Endothelial cell of umbilical vein (primary cell): ENCODE data around the gene SEMA4D. TPM values are rescaled to one million over a fixed set of nuclear protein-coding genes. Genes with fewer than 3 reads are reported as not detected.

Experiments
- BruUV-seq: library from RNA; stranded (reverse); fragments of 400-500 nt; replicated peaks from 2 replicates; lab custom pipeline; 2021; lab: Mats Ljungman, UMichigan
- CTCF ChIA-PET: fragments of 300-600, 350-600 bp; sonication (Branson Sonifier 250); formaldehyde crosslinking; loops from one replicate; lab custom pipeline; 2021; ENCODE audit warnings: antibody characterized with exemption, inconsistent platforms; lab: Charles Lee
- POLR2A ChIA-PET: fragments of 300-600, 350-600 bp; sonication (Branson Sonifier 250); formaldehyde crosslinking; loops from one replicate; lab custom pipeline; 2021; ENCODE audit warnings: antibody characterized with exemption, inconsistent platforms; lab: Charles Lee
- DNase-seq: peaks from one replicate; pipeline ENCODE4 v3.0.0-alpha.2; 2011; ENCODE audit warnings: low read depth, low spot score
- FAIRE-seq: peaks from 2 replicates; lab custom pipeline; 2011; peaks lifted over from hg19 to GRCh38; lab: Jason Lieb, UNC
- H2AFZ ChIP-seq: 2 replicates; pipeline ENCODE4 v1.6.0; 2012; ENCODE audit warnings: low read depth, low read length, control low read depth, inconsistent platforms
- H3K27ac ChIP-seq: 2 replicates; pipeline ENCODE4 v1.5.1; 2011; ENCODE audit warnings: low read depth, mild to moderate bottlenecking, control low read depth, low read length, moderate library complexity; ENCODE audit not compliant: insufficient read depth
- H3K27me3 ChIP-seq, 2 experiments: 2 replicates each; pipeline versions ENCODE4 v1.6.0 to v1.6.1; 2011; ENCODE audit warnings: low read length in 2 of 2, mixed read lengths in 1 of 2; ENCODE audit not compliant: control insufficient read depth in 2 of 2, insufficient read depth in 2 of 2
- H3K36me3 ChIP-seq, 2 experiments: 2 replicates in 1 of 2; 3 replicates in 1 of 2; pipeline ENCODE4 v1.5.1; 2011; ENCODE audit warnings: low read length in 2 of 2, mild to moderate bottlenecking in 1 of 2, moderate library complexity in 1 of 2; ENCODE audit not compliant: control insufficient read depth in 2 of 2, insufficient read depth in 2 of 2; ENCODE audit errors: extremely low read depth in 1 of 2
- H3K4me1 ChIP-seq: 3 replicates; pipeline ENCODE4 v1.5.1; 2011; ENCODE audit warnings: mild to moderate bottlenecking, low read length; ENCODE audit not compliant: control insufficient read depth, insufficient read depth; ENCODE audit errors: extremely low read depth
- H3K4me2 ChIP-seq: 2 replicates; pipeline ENCODE4 v1.6.1; 2011; ENCODE audit warnings: low read length, control low read depth, mixed read lengths; ENCODE audit not compliant: insufficient read depth
- H3K4me3 ChIP-seq, 3 experiments: fragments of 200-600 bp in 1 of 3; sonication (generic), shearing (Covaris generic) in 1 of 3; replicated peaks in 1 of 3; 2 replicates each; pipeline ENCODE4 v1.5.1; 2011 to 2016; ENCODE audit warnings: control low read depth in 3 of 3, low read length in 3 of 3, mild to moderate bottlenecking in 2 of 3, inconsistent platforms in 1 of 3, low read depth in 1 of 3, moderate library complexity in 1 of 3; ENCODE audit not compliant: insufficient read depth in 1 of 3
- H3K79me2 ChIP-seq: 2 replicates; pipeline ENCODE4 v1.6.0; 2012; ENCODE audit warnings: low read length, inconsistent platforms; ENCODE audit not compliant: control insufficient read depth, insufficient read depth
- H3K9ac ChIP-seq: replicated peaks from 2 replicates; pipeline ENCODE3; 2011; ENCODE audit warnings: low read length, control low read depth; ENCODE audit not compliant: insufficient read depth; ENCODE audit errors: extremely low read depth
- H3K9me1 ChIP-seq: replicated peaks from 3 replicates; pipeline ENCODE4 v1.6.0; 2011; ENCODE audit warnings: mild to moderate bottlenecking, low read length; ENCODE audit not compliant: control insufficient read depth, insufficient read depth; ENCODE audit errors: extremely low read depth
- H3K9me3 ChIP-seq: replicated peaks from 2 replicates; pipeline ENCODE4 v1.5.1; 2012; ENCODE audit warnings: low read length, inconsistent platforms; ENCODE audit not compliant: control insufficient read depth, insufficient read depth
- H4K20me1 ChIP-seq: replicated peaks from 2 replicates; pipeline ENCODE3; 2011; ENCODE audit warnings: mild to moderate bottlenecking, low read length; ENCODE audit not compliant: control insufficient read depth, insufficient read depth; ENCODE audit errors: extremely low read depth
- EZH2 ChIP-seq: IDR thresholded peaks from 2 replicates; pipeline ENCODE4 v1.6.1; 2012; ENCODE audit warnings: borderline replicate concordance, low read depth, mild to moderate bottlenecking, moderate library complexity, low read length, inconsistent platforms; ENCODE audit not compliant: severe bottlenecking
- FOS ChIP-seq: IDR thresholded peaks from 2 replicates; pipeline ENCODE4 v1.6.1; 2011; ENCODE audit warnings: mild to moderate bottlenecking, low read length, moderate library complexity, borderline replicate concordance; ENCODE audit not compliant: insufficient read depth
- GATA2 ChIP-seq: IDR thresholded peaks from 2 replicates; pipeline ENCODE4 v1.7.0; 2011; ENCODE audit warnings: low read depth, mild to moderate bottlenecking, moderate library complexity, mixed read lengths, low read length; ENCODE audit not compliant: insufficient read length, insufficient read depth
- JUN ChIP-seq: IDR thresholded peaks from 2 replicates; pipeline ENCODE4 v1.6.1; 2011; ENCODE audit warnings: borderline replicate concordance, low read depth; ENCODE audit not compliant: insufficient read length, insufficient read depth
- MAX ChIP-seq: IDR thresholded peaks from 2 replicates; pipeline ENCODE4 v1.6.1; 2011; ENCODE audit not compliant: insufficient read depth, insufficient read length
- MYC ChIP-seq: IDR thresholded peaks from one replicate; pipeline ENCODE4 v1.6.1; 2011; ENCODE audit warnings: mild to moderate bottlenecking, low read depth, low read length
- POLR2A ChIP-seq: IDR thresholded peaks from 2 replicates; pipeline ENCODE4 v1.6.1; 2012; ENCODE audit warnings: low read depth, mild to moderate bottlenecking, control low read depth, low read length
- POLR2AphosphoS5 ChIP-seq: IDR thresholded peaks from 2 replicates; pipeline ENCODE4 v1.6.1; 2012; ENCODE audit warnings: low read depth, mild to moderate bottlenecking, control low read depth, low read length, moderate library complexity; ENCODE audit not compliant: insufficient read depth
- dilution Hi-C: fragments of 300-500 bp; cut with MboI; formaldehyde crosslinking; loops from one replicate; pipeline ENCODE4 v1.15.0; 2019; ENCODE audit warnings: low sequenced_read_pairs; ENCODE audit not compliant: extremely low pct_ligation_motif_present
- intact Hi-C: fragments of 100-400 bp; cut with micrococcal nuclease; formaldehyde crosslinking; loops from one replicate; pipeline ENCODE4 v1.10.0; 2022
- polyA plus RNA-seq, 4 experiments: library from polyadenylated mRNA; depleted of rRNA in 3 of 4; stranded (reverse) in 3 of 4; unstranded in 1 of 4; fragments of >200 nt; gene quantifications; 2 replicates each; pipeline versions ENCODE4 v1.2.1 to v1.2.3, GENCODE V29; 2011 to 2012; ENCODE audit warnings: missing spikeins in 1 of 4
- total RNA-seq: library from RNA; stranded (reverse); gene quantifications from 2 replicates; pipeline ENCODE4 v1.2.3, GENCODE V29; 2021
- TF ChIP-seq, protein P1 (sequence below), 2 donors: IDR thresholded peaks; 1 replicate in 1 of 2; 2 replicates in 1 of 2; pipeline ENCODE4 v1.5.1; 2011; ENCODE audit warnings: low read length in 2 of 2, mild to moderate bottlenecking in 2 of 2, moderate library complexity in 2 of 2, control low read depth in 1 of 2, inconsistent platforms in 1 of 2, low read depth in 1 of 2; ENCODE audit not compliant: insufficient read depth in 1 of 2; ENCODE audit errors: extremely low read depth in 1 of 2

SEMA4D gene
- total and polyA plus RNA-seq, 2 donors (not counting 3 experiments of a cell fraction or from before 2014, with no cell fraction given), result 3.9 to 15.7 TPM

- POLR2A ChIA-PET, result no interaction called here
These were observed 118.3 kb downstream of the SEMA4D start for GRCh38 chr9:89379508-89380115.

More at GRCh38 chr9:89379508-89380115, 118.3 kb downstream of the SEMA4D start:
- FAIRE-seq, result no peak
- Histone ChIP-seq H4K20me1 (no peaks in the 10 kb centered on the region), H3K9ac (no peak overlapping the region), H3K4me1 (no peaks in the 10 kb centered on the region), H3K79me2 (no peaks in the 10 kb centered on the region), H3K9me3 (no peaks in the 10 kb centered on the region), H3K27me3 (no peaks in the 10 kb centered on the region), H3K9me1 (no peaks in the 10 kb centered on the region), H3K36me3 (no peaks in the 10 kb centered on the region), H2AFZ (no peak overlapping the region), H3K4me3 (no peak overlapping the region), H3K27ac (no peak overlapping the region), H3K4me2 (no peak overlapping the region)
- dilution Hi-C loops (no loop called here), intact Hi-C loops (loop anchor here (5.0 kb wide), 1 partner anchor 168 kb away; no protein-coding TSS in a partner anchor)
- CTCF ChIA-PET, result interaction anchor here (1.7 to 1.8 kb wide), 2 partner anchors 61 to 169 kb away, joined by 4 to 10 read pairs; partner anchors contain the start of gene SECISBP2
- no peak for TF ChIP-seq MYC
- no peak for TF ChIP-seq POLR2AphosphoS5
- TF ChIP-seq, protein P1, sequence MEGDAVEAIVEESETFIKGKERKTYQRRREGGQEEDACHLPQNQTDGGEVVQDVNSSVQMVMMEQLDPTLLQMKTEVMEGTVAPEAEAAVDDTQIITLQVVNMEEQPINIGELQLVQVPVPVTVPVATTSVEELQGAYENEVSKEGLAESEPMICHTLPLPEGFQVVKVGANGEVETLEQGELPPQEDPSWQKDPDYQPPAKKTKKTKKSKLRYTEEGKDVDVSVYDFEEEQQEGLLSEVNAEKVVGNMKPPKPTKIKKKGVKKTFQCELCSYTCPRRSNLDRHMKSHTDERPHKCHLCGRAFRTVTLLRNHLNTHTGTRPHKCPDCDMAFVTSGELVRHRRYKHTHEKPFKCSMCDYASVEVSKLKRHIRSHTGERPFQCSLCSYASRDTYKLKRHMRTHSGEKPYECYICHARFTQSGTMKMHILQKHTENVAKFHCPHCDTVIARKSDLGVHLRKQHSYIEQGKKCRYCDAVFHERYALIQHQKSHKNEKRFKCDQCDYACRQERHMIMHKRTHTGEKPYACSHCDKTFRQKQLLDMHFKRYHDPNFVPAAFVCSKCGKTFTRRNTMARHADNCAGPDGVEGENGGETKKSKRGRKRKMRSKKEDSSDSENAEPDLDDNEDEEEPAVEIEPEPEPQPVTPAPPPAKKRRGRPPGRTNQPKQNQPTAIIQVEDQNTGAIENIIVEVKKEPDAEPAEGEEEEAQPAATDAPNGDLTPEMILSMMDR (IDR thresholded peaks at IDR 0.05; ENCODE audit: extremely low read depth in 1 of 2, insufficient read depth in 1 of 2, low read depth in 1 of 2, low read length in 2 of 2), result no peak
- no peak for TF ChIP-seq EZH2
- TF ChIP-seq MAX, result no peak
- no peak for TF ChIP-seq POLR2A
- TF ChIP-seq GATA2, result no peak
- no peak for TF ChIP-seq FOS
- TF ChIP-seq JUN, result no peak
- DNase-seq, result no peak
- BruUV-seq, result no TSS peak
